Breast epithelium (tissue), 4 donors: Measurements from ENCODE around the gene LPO. TPM values are rescaled to one million over a fixed set of nuclear protein-coding genes. Genes with fewer than 3 reads are reported as not detected.

Experiments used
- DNase-seq, 2 donors: peaks; one replicate each; pipeline ENCODE4 v3.0.0-alpha.2; 2019; ENCODE audit warnings: low spot score in 2 of 2
- H3K27ac ChIP-seq, 2 donors: fragments of 200-600 bp; sonication (generic) in 1 of 2; one replicate each; pipeline ENCODE4 v1.5.1; 2016 to 2019; ENCODE audit warnings: mild to moderate bottlenecking in 1 of 2
- H3K27me3 ChIP-seq, 2 donors: fragments of 200-600 bp; sonication (generic) in 1 of 2; one replicate each; pipeline versions ENCODE4 v1.5.1 to v1.6.0; 2017 to 2019; ENCODE audit warnings: control low read depth in 1 of 2, mild to moderate bottlenecking in 1 of 2
- H3K36me3 ChIP-seq: fragments of 200-600 bp; one replicate; pipeline ENCODE4 v1.5.1; 2019
- H3K4me1 ChIP-seq, 2 donors: fragments of 200-600 bp; sonication (generic); one replicate each; pipeline ENCODE4 v1.5.1; 2016 to 2019; ENCODE audit warnings: control low read depth in 1 of 2
- H3K4me3 ChIP-seq, 3 donors: fragments of 200-600 bp; sonication (generic); 1 replicate in 2 of 3; 2 replicates in 1 of 3; pipeline ENCODE4 v1.5.1; 2016 to 2019; ENCODE audit warnings: mild to moderate bottlenecking in 3 of 3, moderate library complexity in 2 of 3
- H3K9me3 ChIP-seq, 2 donors: fragments of 200-600 bp; sonication (generic) in 1 of 2; one replicate each; pipeline ENCODE4 v1.5.1; 2016 to 2019; ENCODE audit warnings: control low read depth in 1 of 2
- POLR2A ChIP-seq: fragments of 450-650 bp; IDR thresholded peaks from one replicate; pipeline ENCODE4 v1.6.1; 2016; ENCODE audit warnings: antibody characterized with exemption, mild to moderate bottlenecking, moderate library complexity
- POLR2AphosphoS5 ChIP-seq, 3 donors: sonication (generic); formaldehyde crosslinking; IDR thresholded peaks; one replicate each; pipeline ENCODE4 v1.6.1; 2017; ENCODE audit warnings: antibody characterized with exemption in 3 of 3
- intact Hi-C: fragments of 100-400 bp; cut with DNase I; formaldehyde crosslinking; loops from one replicate; pipeline ENCODE4 v1.15.1; 2023; ENCODE audit warnings: low total_unique reads
- total RNA-seq, 3 donors: library from RNA; depleted of rRNA; stranded (reverse); fragments of >200 nt; gene quantifications; one replicate each; pipeline ENCODE4 v1.1.0, GENCODE V29; 2016
- TF ChIP-seq, protein P1 (sequence below), 3 donors: fragments of 450-650 bp; IDR thresholded peaks; one replicate each; pipeline ENCODE4 v1.5.1; 2016 to 2017; ENCODE audit warnings: antibody characterized with exemption in 3 of 3, mild to moderate bottlenecking in 3 of 3, moderate library complexity in 3 of 3

LPO gene
- total RNA-seq, 3 donors from 2014 or later: 0.29 TPM; not detected in 2

DNA sequence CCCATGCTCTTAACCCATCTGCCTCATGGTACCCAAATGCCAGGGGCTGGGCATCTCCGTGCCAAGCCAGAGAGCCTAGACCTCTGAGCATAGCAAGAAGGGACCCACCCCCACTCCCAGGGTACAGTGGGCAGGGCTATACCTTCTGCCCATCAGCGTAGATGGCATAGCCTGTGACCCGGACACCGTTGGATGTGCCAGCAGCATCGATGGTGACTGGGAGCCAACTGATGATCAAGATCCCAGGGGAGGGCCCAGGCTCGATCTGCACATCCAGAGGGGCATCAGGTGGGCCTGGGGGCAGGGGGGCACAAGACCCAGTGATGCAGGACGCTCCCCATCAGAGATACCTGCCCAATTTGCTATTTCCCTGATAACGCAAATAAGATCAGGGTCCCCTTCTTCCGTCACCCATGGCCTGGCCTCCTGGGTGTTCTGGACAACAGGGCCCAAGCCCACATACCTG, 73.1 kb downstream of the LPO start:
- H3K4me1 ChIP-seq: no peaks in the 10 kb centered on the region
- TF ChIP-seq POLR2AphosphoS5 (IDR thresholded peaks at IDR 0.05) (no peak), POLR2A (no peak)
- TF ChIP-seq, protein P1, sequence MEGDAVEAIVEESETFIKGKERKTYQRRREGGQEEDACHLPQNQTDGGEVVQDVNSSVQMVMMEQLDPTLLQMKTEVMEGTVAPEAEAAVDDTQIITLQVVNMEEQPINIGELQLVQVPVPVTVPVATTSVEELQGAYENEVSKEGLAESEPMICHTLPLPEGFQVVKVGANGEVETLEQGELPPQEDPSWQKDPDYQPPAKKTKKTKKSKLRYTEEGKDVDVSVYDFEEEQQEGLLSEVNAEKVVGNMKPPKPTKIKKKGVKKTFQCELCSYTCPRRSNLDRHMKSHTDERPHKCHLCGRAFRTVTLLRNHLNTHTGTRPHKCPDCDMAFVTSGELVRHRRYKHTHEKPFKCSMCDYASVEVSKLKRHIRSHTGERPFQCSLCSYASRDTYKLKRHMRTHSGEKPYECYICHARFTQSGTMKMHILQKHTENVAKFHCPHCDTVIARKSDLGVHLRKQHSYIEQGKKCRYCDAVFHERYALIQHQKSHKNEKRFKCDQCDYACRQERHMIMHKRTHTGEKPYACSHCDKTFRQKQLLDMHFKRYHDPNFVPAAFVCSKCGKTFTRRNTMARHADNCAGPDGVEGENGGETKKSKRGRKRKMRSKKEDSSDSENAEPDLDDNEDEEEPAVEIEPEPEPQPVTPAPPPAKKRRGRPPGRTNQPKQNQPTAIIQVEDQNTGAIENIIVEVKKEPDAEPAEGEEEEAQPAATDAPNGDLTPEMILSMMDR (IDR thresholded peaks at IDR 0.05): no peak
- no peaks in the 10 kb centered on the region for H3K36me3 ChIP-seq

GRCh38 chr17:58312021-58312630, 73.7 kb downstream of the LPO start:
- Histone ChIP-seq H3K36me3 (no peaks in the 10 kb centered on the region), H3K9me3 (no peaks in the 10 kb centered on the region), H3K27ac (no peak overlapping the region), H3K4me3 (no peak overlapping the region), H3K27me3 (no peaks in the 10 kb centered on the region), H3K4me1 (no peaks in the 10 kb centered on the region)
- DNase-seq: peak; percentile 12 to 50
- intact Hi-C loops: no loop called here
- TF ChIP-seq POLR2AphosphoS5 (IDR thresholded peaks at IDR 0.05) (no peak), POLR2A (no peak)
- TF ChIP-seq, protein P1 (IDR thresholded peaks at IDR 0.05): no peak

More for the DNA sequence above, 73.1 kb downstream of the LPO start:
- no peaks in the 10 kb centered on the region for H3K9me3 ChIP-seq
- no peak overlapping the region for H3K4me3 ChIP-seq
- intact Hi-C loops: no loop called here
- H3K27me3 ChIP-seq: no peaks in the 10 kb centered on the region
- no peak overlapping the region for H3K27ac ChIP-seq
- DNase-seq: peak in 1 of 2 donors; percentile 11

- intact Hi-C loops: no loop called here
- Histone ChIP-seq H3K4me3 (no peak overlapping the region), H3K9me3 (no peaks in the 10 kb centered on the region), H3K36me3 (no peaks in the 10 kb centered on the region), H3K27me3 (no peaks in the 10 kb centered on the region), H3K27ac (no peak overlapping the region), H3K4me1 (no peaks in the 10 kb centered on the region)
- DNase-seq: no peak
- TF ChIP-seq, protein P1 (IDR thresholded peaks at IDR 0.05): no peak
- TF ChIP-seq POLR2A: no peak
- TF ChIP-seq POLR2AphosphoS5 (IDR thresholded peaks at IDR 0.05): no peak
Measured at GRCh38 chr17:58312829-58313228, 74.4 kb downstream of the LPO start.

DNA sequence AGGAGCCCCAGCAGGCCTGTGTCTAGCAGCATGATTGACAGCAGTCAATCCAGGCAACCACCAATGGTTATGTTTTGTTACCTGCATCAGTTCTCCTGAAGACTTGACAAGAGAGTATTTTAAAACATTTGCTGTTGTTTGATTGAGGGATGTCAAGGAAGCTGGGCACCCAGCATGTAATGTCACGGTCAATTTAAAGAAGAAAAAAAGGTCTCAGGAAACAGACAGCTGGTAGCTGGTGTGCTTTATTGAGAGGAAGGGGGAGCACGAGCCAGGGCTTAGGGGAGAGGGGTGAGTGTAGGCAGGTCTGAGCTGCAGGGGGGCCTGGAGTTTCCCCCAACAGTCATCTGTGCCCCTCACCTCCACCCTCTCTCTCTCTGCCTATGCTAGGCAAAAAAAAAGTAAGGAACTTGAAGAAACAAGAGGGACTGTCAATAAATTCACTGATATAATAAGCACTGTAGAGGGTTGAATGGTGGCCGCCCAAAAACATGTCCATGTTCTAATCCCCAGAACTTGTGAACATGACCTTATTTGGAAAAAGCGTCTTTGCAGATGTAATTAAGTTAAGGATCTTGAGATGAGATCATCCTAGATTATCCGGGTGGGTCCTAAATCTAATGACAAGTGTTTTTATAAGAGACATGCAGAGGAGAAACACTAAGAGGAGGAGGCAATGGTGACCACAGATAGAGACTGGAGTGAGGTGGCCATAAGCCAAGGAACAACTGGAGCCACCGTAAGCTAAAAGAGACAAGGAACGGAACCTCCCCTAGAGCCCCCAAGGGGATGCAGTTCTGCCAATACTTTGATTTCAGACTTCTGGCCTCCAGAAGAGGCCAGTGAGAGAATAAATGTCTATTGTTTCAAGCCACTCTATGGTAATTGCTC, 75.7 kb downstream of the LPO start:
- TF ChIP-seq, protein P1 (IDR thresholded peaks at IDR 0.05): no peak
- TF ChIP-seq POLR2A (no peak), POLR2AphosphoS5 (IDR thresholded peaks at IDR 0.05) (no peak)
- Histone ChIP-seq H3K27me3 (no peaks in the 10 kb centered on the region), H3K36me3 (no peaks in the 10 kb centered on the region), H3K9me3 (no peaks in the 10 kb centered on the region), H3K4me1 (no peaks in the 10 kb centered on the region), H3K4me3 (no peak overlapping the region), H3K27ac (no peak overlapping the region)
- intact Hi-C loops: no loop called here
- DNase-seq: no peak

DNA sequence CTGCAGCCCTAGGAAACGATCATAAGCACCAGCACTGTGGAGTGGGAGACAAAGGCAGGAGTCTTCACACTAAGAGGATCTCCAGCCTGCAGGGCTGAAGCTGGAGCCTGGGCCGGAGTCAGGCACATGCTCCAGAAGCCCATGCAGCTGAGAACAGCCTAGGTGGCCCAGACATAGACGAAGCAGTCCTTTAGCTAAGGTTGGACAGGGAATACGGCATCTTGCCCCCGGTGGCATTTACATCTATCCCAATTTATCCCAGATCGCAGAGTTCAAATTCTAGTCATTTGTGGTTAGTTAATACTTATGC, 76.3 kb downstream of the LPO start:
- Histone ChIP-seq H3K4me1 (no peaks in the 10 kb centered on the region), H3K4me3 (no peak overlapping the region), H3K27me3 (no peaks in the 10 kb centered on the region), H3K9me3 (no peaks in the 10 kb centered on the region), H3K27ac (no peak overlapping the region), H3K36me3 (no peaks in the 10 kb centered on the region)
- intact Hi-C loops: no loop called here
- DNase-seq: no peak
- TF ChIP-seq, protein P1 (IDR thresholded peaks at IDR 0.05): no peak
- TF ChIP-seq POLR2AphosphoS5 (IDR thresholded peaks at IDR 0.05) (no peak), POLR2A (no peak)
